GM12874 (cell line): ENCODE data around the gene KDM4C.

Source experiments
- CTCF ChIP-seq: IDR thresholded peaks from 2 replicates; pipeline ENCODE4 v1.5.1; 2011; ENCODE audit warnings: low read depth, mild to moderate bottlenecking, control low read depth, low read length, moderate library complexity; ENCODE audit not compliant: insufficient read depth

The KDM4C gene

GRCh38 chr9:6758498-6759184 lies 868 bp downstream of the KDM4C start:
- 0 out of 2 replicates have a peak, but pooled peaks have one; percentile 3 for TF ChIP-seq CTCF

GRCh38 chr9:6759185-6759977 lies 1.6 kb downstream of the KDM4C start:
- no peak for TF ChIP-seq CTCF

GRCh38 chr9:6761306-6761705 lies 3.5 kb downstream of the KDM4C start:
- no peak for TF ChIP-seq CTCF

- no peak for TF ChIP-seq CTCF
These were observed 5.5 kb downstream of the KDM4C start for GRCh38 chr9:6763244-6763643.

GRCh38 chr9:6764011-6764410 lies 6.2 kb downstream of the KDM4C start:
- TF ChIP-seq CTCF: no peak

GRCh38 chr9:6764523-6764922 lies 6.8 kb downstream of the KDM4C start:
- no peak for TF ChIP-seq CTCF

- TF ChIP-seq CTCF: no peak
These were observed 7.2 kb downstream of the KDM4C start for GRCh38 chr9:6764950-6765349.
